ENCODE measurements around the gene RYK.
"Not testable (repeated sequence)": the region's sequence is repeated elsewhere in the genome, so short reads cannot be mapped to it uniquely, and the experiment has no call there.

The RYK gene

DNA sequence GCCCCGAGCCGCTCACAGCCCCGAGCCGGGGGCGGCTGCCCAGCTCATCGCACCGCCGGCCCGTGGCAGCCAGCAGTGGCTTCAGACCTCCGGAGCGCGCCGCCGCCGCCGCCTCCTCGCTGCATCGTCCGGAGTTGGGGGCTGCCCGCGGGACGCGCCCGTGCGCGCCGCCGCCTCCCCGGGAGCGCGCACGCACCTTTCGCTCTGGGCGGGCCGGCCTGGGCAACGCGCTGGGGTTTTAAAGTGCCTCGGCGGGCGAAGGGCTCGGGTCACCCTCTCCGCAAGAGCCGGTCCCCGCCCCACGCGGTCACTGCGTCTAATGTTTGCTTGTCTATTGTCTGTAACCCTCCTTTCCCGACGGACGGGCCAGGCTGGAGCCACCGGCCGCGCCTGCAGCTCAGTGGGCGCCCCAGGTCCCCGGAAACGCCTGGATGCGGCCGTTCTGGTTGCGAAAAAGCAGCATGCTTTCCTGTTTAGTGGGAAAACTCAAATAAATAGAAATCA is at the start of gene RYK:
Gene RYK (minus strand): TSS at position 143 of the 504 bp plus-strand sequence. CDS start 205 bp downstream, outside the sequence.
- DNase-seq (ENCODE audit: low read depth), result peak; percentile 73

DNA sequence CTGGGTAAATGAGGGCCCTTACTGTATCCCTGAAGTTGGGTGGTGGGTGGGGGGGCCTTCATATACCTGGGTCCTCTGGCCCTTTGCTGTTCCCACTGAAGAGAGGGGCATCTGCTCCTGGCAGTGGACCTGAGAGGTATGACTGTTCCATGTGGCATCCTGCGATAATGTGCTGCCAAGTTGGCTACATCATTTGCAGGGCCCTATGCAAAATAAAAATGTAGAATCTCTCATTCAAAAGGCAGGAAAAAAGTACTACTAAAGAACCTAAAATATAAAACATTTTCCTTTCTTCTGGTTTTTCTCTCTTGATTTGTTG is 49.2 kb upstream of the RYK start:
- no peak for DNase-seq (ENCODE audit: low read depth)

DNA sequence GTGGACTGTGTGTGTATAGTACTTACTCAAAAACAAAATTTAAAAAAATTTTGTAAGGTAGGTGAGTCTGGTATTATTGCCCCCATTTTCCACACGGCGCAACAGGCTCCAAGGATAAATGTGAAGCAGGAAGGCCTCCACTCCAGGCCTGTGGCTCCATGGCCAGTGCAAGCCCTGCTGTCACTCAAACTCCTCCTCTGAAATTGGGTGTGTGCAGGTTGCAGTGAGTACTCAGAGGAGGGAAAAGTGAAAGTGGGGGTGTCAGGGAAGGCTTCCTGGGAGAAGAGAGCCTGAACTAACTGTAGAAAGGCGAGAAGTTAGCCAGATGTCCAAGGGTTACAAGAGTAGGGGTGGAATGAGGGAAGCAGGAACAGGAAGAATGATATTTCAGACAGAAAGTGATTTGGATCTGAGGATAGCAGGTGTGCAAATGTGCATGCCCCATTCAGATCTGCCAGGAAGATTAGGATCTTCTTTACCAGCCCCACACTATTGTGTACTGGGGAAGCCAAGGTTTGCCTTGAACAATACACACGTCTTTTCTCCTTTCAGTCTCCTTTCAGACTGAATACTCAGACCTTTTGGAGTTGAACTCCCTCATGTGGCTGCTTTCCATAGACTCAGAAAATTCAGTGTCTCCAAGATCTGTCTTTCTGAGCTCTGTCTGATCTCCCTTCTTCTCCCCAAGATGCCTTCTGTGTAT is 48.7 kb upstream of the RYK start:
- DNase-seq (ENCODE audit: low read depth), result no peak

DNA sequence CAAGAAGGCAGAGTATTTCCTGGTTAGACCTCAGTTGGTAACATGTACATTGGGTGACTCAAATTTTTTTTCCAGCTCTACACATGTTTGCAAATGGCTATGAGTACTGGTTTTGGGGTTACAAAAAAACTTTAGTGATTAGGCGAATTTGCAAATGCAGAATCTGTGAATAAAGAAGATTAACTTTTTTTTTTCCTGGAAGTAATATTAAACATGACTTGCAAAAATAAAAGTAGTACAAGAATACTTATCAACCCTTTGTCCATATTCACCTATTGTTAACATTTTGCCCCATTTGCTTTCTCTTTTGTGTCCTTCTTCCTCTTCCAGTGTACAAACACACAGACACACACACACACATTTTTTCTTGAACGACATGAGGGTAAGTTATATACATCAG is 47.6 kb upstream of the RYK start:
- no peak for DNase-seq (ENCODE audit: low read depth)

DNA sequence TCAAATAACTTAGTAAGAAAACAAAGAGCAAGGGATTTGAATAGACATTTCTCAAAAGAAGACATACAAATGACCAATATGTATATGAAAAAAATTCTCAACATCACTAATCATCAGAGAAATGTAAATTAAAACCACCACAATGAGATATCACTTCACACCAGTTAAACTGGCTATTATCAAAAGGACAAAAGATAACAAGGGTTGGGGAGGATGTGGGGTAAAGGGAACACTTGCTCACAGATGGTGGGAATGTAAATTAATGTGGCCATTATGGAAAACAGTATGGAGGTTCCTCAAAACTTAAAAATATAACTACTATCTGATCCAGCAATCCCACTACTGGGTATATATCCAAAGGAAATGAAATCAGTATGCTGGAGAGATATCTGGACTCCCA is 46.0 kb upstream of the RYK start:
- DNase-seq (ENCODE audit: low read depth), result no peak

DNA sequence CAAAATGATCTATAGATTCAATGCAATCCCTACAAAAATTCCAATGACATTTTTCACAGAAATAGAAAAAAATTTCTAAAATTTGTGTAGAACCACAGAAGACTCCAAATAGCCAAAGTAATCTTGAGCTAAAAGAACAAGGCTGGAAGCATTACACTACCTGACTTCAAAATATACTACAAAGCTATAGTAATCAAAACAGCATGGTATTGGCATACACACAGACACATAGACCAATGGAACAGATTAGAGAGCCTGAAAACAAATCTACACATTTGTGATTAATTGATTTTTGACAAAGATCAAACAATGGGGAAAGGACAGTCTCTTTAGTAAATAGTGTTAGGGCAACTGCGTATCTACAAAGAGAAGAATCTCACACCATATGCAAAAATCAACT is 45.3 kb upstream of the RYK start:
- no peak for DNase-seq (ENCODE audit: low read depth)

DNA sequence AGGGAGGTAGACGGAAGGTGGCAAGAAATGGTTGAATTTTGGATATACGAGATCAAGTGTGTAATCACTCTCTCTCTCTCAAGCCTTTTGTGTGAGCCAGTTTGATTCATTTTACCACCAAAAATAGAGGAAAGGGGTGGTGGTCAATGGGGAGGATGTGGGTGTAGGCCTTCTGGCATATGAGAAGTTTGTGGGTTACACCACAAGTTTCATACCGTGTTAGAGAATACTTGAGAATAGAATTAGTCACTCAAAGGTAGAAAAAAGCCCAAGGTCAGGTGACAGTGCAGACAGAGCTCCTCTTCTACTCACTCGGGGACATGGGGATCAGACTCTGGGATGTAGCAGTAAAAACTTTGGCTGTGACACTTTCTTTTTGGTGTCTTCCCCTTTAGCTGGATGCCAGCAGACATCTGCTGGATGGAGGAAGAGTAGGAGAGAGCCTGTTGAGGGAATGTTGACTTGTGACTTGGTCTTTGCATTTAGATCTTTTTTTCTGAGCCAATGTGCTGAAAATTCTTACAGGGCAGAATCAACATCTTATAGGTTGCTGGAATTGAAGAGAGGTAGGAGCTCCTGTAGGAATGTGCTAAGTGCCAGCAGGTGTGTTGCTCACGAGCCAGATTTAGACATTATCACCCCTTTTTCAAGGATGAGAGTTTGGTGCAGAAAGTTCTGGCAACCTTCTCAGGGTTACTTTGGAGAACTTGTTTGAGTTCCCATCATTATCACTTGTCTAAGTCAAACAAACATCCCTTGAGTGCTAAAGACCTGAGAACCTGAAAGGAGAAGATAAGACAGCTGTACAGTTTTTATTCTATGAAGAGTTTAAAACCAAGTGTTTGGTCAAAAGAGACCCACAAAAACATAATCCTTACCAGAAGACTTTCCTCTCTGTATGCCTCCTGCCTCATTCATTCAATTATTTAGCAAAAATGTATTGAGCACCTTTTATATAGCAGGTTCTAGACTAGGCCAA is 43.9 kb upstream of the RYK start:
- peak; percentile 10 for DNase-seq (ENCODE audit: low read depth)

DNA sequence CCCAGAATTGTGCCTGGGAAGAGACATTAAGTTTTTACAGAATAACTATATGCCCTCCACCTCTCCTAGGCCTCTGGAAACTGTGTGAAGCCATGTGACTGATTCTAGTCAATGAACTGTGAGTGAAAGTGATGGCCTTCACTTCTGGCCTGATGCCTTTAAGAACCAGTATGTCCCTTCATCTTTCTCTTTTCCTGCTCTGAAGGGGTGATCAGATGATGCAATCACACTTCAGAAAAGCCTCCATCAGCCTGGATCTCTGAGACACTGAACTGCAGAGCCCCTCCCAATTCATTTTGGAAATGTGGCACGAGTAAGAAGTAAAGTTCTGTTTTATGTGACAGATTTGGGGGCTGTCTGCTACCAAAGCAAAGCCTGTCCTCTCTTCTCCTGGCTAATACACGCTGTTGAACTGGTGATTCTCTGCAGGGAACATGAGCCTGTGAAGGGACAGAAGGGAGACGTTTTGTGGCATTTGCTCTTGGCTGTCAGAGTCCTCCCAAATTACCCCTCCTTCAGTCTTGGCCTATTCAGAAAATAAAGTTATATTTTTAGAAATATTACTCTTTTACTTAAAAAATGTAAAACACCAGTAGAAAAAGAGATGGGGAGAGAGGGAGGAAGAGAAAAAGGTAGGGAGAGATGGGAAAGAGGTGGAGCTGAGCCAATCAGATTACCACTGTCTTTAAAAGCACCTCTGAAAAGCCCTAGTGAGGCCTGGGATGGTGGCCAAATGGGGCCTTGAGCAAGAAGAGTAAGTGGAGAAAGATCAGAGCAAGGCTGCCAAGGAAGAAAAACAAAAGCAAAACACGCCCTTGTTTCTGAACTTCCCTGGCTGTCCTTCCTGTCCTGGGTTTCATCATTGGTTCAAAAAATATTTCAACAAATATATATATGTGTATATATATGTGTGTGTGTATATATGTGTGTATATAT is 40.9 kb upstream of the RYK start:
- no peak for DNase-seq (ENCODE audit: low read depth)

DNA sequence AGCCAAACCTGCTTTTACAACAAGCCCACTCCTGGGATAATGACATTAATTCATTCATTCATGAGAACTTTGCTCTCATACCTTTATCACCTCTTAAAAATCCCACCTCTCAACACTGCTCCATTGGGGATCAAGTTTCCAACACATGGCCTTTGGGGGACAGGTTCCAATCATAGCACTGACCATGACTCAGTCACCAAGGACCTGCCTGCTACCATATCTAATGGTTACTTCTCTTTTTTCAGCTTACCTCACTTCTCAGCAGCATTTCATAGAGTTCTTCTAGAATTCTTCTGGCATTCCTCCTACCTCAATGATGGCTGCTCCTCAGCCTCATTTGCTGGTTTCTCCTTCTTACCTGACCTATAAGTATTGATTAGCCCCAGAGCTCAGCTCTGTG is 36.9 kb upstream of the RYK start:
- DNase-seq (ENCODE audit: low read depth), result no peak

DNA sequence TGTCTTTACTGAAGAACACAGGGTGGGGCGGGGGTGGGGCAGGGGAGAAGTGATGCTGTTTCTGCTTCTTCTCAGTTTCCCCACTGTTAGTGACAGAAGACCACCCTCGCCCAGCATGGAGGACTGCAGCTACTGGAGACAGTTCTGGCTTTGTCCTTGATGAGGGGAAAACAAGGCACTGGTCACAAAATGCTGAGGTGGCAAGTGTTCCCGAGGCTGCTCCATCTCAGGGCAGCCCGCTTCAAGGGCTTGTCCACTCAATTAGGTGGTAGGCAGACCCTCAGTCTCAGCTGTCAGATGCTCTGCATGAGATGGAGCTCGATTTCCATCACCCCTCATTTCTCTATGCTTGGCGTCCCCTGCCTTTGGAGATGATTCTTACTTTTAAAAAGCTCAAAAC is 33.8 kb upstream of the RYK start:
- DNase-seq (ENCODE audit: low read depth), result no peak

DNA sequence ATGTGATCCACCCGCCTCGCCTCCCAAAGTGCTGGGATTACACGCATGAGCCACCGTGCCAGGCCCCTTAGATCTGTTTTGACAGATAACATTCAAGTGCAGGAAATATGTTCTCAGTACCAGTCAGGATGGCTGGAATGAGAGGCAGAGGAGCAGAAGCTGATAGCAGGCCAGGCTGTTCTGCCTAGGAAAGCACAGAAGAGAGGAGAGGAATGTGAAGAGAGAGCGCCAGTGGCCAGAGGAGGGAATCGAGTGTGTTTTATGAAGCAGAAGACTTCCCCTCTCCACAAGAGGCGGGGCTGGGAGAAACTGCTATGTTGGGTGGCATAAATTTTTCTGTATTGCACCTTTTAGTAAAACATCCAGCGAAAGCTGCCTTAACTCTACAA is 32.0 kb upstream of the RYK start:
- DNase-seq (ENCODE audit: low read depth), result no peak

DNA sequence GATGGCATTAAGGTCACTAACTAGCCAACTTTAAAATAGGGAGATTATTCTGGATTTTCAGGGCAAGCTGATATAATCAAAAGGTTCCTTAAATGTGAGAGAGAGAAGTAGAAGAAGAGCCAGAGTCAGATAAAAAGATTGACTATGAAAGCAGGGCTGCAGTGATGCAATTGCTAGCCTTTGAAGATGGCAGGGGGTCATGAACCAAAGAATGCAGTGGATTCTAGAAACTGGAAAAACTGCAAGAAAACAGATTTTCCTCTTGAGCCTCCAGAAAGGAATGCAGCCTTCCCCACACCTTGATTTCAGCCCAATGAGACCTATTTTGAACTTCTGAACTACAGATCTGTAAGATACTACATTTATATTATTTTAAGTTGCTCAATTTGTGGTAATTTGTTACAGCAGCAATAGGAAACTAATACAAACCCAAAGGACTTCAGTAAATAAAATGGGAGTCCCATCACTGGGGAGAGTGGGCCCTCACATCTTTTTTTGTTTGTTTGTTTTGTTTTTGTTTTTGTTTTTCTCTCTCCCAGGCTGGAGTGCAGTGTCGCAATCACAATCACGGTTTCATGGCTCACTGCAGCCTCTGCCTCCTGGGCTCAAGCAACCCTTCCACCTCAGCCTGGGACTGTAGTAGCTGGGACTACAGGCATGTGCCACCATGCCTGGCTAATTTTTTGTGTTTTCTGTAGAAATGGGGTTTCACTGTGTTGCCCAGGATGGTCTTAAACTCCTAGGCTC is 31.4 kb upstream of the RYK start:
- DNase-seq (ENCODE audit: low read depth), result no peak

DNA sequence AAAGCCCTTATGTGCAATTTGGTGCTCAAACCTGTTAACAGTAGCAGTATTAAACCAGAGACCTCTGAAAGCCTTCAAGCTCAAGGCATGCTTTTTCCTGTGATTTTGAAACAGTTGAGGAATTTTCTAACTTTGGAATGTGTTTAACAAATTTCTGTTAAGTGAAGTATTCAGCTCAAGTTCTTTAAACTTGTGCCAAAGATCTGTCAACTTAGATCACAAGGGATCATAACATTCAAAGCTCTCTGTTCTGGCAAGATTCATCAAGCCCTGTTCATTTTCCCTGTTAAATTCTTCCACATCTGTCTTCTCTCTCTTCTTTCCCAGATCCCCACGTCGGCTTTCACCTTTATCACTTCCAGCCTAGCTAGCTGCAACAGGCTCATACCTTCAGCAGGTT is 28.8 kb upstream of the RYK start:
- DNase-seq (ENCODE audit: low read depth), result no peak

DNA sequence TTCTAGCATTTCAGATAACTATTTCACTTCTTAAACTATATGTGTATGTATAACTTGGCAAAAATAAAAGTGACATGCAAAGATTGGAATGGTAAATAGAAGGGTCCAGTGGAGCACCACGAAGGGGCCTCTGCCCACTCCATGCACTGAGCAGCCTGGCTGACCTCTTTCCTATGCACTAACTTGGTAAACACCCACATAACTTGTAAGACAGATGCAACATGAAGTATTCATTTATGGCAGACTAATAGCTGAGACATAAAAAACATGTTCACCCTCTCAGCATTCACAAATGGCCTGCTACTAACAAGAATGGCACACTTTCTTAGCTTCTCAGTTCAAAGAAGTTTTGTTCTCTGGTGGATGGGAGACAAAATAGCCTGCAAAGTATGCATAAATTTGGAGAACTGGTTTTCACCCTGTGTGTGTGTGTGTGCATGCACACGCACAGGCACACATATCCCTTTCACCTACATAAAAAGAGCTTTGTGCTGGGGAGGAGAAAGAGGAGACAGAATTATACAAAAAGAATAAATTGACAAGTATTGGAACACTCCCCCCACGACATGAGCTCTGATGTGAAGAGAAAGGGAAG is 26.5 kb upstream of the RYK start:
- no peak for DNase-seq (ENCODE audit: low read depth)

DNA sequence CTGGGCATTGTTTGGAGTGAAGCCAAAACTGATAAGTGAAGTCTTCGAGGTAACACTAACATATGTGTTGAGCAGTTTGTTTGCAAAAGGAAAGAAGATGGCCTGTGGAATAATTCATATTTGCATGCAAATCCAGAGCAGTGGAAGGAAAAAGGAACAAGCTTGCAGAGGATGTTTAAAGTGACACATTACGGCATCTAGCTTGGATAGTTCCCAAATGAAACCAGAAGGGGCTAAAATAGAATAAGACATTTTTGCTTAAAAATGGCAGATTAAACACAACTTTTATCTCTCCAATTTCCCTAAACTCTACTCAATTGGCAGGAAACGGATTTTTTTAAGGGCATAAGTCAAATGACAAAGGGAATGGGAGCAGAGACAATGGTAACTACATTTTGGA is 25.4 kb upstream of the RYK start:
- no peak for DNase-seq (ENCODE audit: low read depth)

DNA sequence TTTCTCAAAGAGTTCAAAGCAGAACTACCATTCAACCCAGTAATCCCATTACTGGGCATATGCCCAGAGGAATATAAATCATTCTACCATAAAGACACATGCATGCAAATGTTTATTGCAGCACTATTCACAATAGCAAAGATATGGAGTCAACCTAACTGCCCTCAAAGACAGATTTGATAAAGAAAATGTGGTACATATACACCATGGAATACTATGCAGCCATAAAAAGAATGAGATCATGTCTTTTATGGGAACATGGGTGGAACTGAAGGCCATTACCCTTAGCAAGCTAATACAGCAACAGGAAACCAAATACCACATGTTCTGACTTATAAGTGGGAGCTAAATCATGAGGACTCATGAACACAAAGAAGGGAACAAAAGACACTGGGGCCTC is 24.5 kb upstream of the RYK start:
- not testable (repeated sequence) for DNase-seq (ENCODE audit: low read depth)

DNA sequence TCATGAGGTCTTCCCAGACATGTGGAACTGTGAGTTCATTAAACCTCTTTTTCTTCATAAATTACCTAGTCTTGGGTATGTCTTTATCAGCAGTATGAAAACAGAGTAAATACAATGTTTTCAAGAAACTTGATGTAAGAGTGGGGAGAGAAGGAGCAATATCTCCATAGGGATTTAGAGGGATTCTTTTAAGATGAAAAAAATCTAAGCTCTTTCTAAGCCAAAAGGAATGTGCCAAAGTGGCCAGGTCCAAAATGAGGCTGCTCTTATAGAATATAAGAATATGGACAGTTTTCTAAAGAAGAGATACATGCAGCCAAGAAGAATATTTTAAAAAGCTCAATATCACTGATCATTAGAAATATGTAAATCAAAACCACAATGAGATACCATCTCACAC is 23.9 kb upstream of the RYK start:
- no peak for DNase-seq (ENCODE audit: low read depth)

DNA sequence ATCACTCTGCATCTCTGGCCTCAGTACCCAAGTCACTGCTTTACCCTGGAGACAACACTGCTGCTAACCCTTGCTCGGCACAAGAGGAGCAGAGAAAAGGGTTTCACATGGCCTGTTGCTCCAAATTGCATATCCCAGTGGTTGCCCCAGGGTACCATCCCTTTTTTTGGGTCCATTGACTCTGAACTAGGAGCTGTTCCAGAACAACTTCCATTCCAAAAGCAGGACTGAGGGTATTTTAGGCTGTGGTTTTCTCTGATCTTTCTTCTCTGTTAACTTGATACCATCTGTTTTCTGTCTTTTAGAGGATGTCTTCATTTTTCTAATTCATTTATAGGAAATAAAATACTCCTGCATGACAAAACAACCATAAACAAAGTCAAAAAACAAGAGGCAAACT is 17.3 kb upstream of the RYK start:
- no peak for DNase-seq (ENCODE audit: low read depth)

DNA sequence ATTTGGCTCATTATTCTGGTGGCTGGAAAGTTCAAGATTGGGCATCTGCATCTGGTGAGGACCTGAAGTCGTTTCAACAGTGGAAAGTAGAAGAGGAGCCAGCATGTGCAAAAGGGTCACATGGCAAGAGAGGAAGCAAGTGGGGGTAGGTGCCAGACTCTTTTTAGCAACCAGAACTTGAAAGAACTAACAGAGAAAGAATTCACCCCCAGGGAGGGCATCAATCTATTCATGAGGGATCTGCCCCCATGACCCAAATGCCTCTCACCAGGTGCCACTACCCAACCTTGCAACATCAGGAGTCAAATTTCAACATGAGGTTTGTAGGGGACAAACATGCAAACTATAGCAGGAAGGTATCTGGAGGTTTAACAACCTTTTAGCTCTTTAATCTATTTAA is 10.3 kb upstream of the RYK start:
- no peak for DNase-seq (ENCODE audit: low read depth)

DNA sequence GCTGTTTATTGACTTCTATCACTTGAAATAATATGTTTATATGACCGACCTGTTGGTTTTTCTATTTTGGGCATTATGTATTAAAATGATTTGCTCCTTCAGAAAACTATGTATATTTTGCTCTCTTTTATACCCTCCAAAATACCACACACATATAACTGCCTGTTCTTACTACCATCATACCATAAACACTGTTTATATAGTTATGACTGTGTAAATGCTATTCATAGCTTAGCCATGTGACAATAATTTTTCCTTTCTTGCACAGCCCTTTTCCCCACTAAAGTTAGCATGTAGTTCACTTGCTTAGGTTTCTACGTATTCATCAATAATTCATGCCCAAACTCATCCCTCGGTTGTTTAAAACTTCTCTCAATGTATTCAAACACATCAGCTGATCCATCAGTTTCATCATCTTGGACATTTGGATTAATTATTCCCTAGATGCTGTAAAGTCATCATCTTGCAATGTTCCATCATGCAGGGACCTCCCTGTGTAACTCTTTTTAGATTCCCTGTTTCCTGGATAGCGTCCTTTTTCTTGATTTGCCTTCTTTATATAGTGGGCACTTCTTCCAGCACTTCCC is 8.2 kb upstream of the RYK start:
- no peak for DNase-seq (ENCODE audit: low read depth)

DNA sequence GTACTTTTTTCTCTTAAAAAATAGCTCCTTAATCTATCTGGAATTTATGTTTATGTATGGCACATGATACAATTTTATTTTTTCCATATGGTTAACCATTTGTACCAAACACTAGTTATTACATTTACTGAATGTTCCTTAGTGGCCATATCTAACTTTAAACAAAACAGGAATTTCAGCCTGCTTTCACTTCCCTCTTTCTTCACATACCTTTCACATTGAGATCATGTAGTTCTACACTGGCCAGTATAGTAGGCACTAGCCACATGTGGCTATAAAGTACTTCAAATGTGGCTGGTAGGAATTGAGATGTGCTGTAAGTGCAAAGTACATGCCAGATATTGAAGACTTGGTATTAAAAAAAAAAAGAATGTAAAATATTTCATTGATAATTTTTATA is 4.7 kb upstream of the RYK start:
- DNase-seq (ENCODE audit: low read depth), result no peak
